ENCODE measurements around the gene SORCS3.

DNA sequence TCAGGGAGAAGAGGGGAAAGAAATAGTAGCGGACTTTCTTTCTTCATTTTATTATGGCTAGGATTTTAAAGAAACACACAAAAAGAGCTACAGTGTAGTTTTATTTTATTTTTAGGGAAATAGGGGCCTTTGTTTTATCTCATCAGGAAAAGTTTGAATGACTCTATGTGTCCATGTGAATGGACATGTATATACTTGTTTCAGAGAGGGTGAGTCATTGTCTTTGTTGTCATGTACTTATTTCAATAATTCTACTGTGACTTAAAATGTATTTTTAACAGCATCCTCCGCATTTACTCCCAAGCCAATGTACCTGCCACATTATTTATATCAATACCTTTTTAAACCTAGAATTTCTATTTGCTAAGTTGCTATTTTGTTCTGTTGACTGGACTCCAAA lies 569.5 kb downstream of the SORCS3 start:
- TF ChIP-seq, protein P1, sequence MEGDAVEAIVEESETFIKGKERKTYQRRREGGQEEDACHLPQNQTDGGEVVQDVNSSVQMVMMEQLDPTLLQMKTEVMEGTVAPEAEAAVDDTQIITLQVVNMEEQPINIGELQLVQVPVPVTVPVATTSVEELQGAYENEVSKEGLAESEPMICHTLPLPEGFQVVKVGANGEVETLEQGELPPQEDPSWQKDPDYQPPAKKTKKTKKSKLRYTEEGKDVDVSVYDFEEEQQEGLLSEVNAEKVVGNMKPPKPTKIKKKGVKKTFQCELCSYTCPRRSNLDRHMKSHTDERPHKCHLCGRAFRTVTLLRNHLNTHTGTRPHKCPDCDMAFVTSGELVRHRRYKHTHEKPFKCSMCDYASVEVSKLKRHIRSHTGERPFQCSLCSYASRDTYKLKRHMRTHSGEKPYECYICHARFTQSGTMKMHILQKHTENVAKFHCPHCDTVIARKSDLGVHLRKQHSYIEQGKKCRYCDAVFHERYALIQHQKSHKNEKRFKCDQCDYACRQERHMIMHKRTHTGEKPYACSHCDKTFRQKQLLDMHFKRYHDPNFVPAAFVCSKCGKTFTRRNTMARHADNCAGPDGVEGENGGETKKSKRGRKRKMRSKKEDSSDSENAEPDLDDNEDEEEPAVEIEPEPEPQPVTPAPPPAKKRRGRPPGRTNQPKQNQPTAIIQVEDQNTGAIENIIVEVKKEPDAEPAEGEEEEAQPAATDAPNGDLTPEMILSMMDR (conservative IDR thresholded peaks at IDR 0.05; ENCODE audit: low read depth, low read length) = no peak
- TF ChIP-seq EZH2phosphoT487 (IDR thresholded peaks at IDR 0.05; ENCODE audit: borderline replicate concordance, low read length) = no peak

Data from PC-3 (cell line).